ENCODE data around the gene CNTROB.
A peak's percentile ranks its signal among the peaks of the same experiment; 100 is the strongest.

The CNTROB gene

DNA sequence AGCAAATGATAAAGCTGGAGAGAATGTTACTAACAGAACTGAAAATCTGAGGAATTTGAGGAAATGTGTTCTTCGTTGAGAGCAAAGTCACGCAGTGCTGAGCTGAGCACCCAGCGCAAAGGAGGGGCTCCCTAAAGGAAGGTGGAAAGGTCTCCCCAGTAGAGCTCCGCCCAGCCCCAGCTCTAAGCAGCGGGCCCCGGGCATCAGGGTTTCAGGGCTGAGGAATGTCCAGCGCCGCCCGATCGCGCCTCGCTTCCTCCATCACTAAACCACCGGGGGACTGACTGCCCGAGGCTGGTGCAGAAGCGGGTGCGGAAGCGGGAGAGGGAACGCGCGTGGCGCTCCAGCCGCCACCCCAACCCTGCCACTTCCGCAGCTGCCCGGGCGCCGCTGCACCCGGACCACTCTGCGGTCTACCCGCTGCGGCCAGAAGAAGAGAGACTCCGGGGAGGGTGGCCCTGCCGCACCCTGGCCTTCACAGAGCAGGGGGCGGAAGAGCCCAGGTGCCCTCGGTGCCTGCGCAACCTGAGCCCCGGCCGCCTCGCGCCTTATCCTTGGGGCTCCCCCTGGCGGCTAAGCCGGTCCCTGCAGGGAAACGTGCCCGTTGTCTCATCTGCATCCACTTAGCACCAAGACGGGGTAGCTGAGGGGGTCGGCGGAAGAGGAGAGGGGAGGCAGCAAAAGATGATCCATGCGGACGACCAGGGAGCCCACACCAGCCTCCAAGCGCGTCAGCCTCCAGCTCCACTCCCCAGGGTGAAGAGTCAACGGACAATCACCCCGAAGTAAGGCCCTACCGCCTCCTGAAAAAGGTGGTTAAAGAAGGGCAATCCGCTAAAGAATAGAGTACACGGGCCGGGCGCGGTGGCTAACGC, 58.0 kb downstream of the CNTROB start:
- no peaks in the 10 kb centered on the region for H3K27me3 ChIP-seq (ENCODE audit: control insufficient read depth, insufficient read depth, low read length)
- no peaks in the 10 kb centered on the region for H3K9me3 ChIP-seq (ENCODE audit: control insufficient read depth, low read length)
- TF ChIP-seq CTCF (IDR thresholded peaks at IDR 0.05): peak; percentile 93
- H3K4me1 ChIP-seq: no peaks in the 10 kb centered on the region
- H3K4me2 ChIP-seq (ENCODE audit: low read length): peak overlapping the region; percentile 94
- no peaks in the 10 kb centered on the region for H3K36me3 ChIP-seq (ENCODE audit: control insufficient read depth, insufficient read depth, low read length)
- peak overlapping the region; percentile 92 for H2AFZ ChIP-seq
- no peaks in the 10 kb centered on the region for H3K79me2 ChIP-seq
- peak overlapping the region; percentile 60 for H3K4me3 ChIP-seq (ENCODE audit: low read depth, low read length)
- peak overlapping the region; percentile 16 for H3K27ac ChIP-seq
- no peak overlapping the region for H3K9ac ChIP-seq

- H3K79me2 ChIP-seq: no peaks in the 10 kb centered on the region
- TF ChIP-seq CTCF (IDR thresholded peaks at IDR 0.05): no peak
- no peak overlapping the region for H3K4me3 ChIP-seq (ENCODE audit: low read depth, low read length)
- no peak overlapping the region for H3K4me2 ChIP-seq (ENCODE audit: low read length)
- H2AFZ ChIP-seq: no peak overlapping the region
- no peak overlapping the region for H3K9ac ChIP-seq
- peaks cover 3% of the 10 kb centered on the region for H3K4me1 ChIP-seq
- H3K9me3 ChIP-seq (ENCODE audit: control insufficient read depth, low read length): no peaks in the 10 kb centered on the region
- H3K36me3 ChIP-seq (ENCODE audit: control insufficient read depth, insufficient read depth, low read length): no peaks in the 10 kb centered on the region
- H3K27ac ChIP-seq: no peak overlapping the region
- no peaks in the 10 kb centered on the region for H3K27me3 ChIP-seq (ENCODE audit: control insufficient read depth, insufficient read depth, low read length)
Observed at GRCh38 chr17:7992516-7992915, 60.5 kb downstream of the CNTROB start.

DNA sequence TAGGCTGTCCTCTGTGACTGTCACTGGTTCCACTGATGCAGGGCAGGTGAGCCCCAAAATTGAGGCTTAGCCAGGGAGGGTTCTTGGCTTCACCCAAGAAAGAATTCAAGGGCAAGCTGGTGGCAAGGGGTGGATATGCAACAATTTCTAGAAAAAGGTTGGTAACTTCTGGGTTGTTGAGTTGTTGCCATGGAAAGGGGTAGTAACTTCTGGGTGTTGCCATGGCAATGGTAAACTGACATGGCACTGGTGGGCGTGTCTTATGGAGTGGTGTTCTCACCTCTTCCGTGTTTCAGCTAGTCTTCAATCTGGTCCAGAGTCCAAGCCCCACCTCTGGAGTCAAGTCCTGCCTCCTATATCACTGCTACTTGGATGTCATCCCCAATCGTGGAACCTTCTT, 60.9 kb downstream of the CNTROB start:
- Histone ChIP-seq H3K9ac (no peak overlapping the region), H2AFZ (no peak overlapping the region), H3K4me1 (peaks cover 4% of the 10 kb centered on the region), H3K4me3 (ENCODE audit: low read depth, low read length) (no peak overlapping the region), H3K36me3 (ENCODE audit: control insufficient read depth, insufficient read depth, low read length) (no peaks in the 10 kb centered on the region), H3K27ac (no peak overlapping the region), H3K27me3 (ENCODE audit: control insufficient read depth, insufficient read depth, low read length) (no peaks in the 10 kb centered on the region), H3K4me2 (ENCODE audit: low read length) (no peak overlapping the region), H3K9me3 (ENCODE audit: control insufficient read depth, low read length) (no peaks in the 10 kb centered on the region), H3K79me2 (no peaks in the 10 kb centered on the region)
- TF ChIP-seq CTCF (IDR thresholded peaks at IDR 0.05): no peak

GRCh38 chr17:7993972-7994589, 62.1 kb downstream of the CNTROB start:
- H3K36me3 ChIP-seq (ENCODE audit: control insufficient read depth, insufficient read depth, low read length): no peaks in the 10 kb centered on the region
- TF ChIP-seq CTCF (IDR thresholded peaks at IDR 0.05): no peak
- no peak overlapping the region for H3K27ac ChIP-seq
- H3K4me2 ChIP-seq (ENCODE audit: low read length): no peak overlapping the region
- no peaks in the 10 kb centered on the region for H3K79me2 ChIP-seq
- no peaks in the 10 kb centered on the region for H3K9me3 ChIP-seq (ENCODE audit: control insufficient read depth, low read length)
- no peak overlapping the region for H3K4me3 ChIP-seq (ENCODE audit: low read depth, low read length)
- H2AFZ ChIP-seq: no peak overlapping the region
- H3K4me1 ChIP-seq: peaks cover 4% of the 10 kb centered on the region
- H3K27me3 ChIP-seq (ENCODE audit: control insufficient read depth, insufficient read depth, low read length): no peaks in the 10 kb centered on the region
- no peak overlapping the region for H3K9ac ChIP-seq

Measured in parathyroid adenoma (tissue), 2 donors.